Mucosa of descending colon (tissue), 3 donors: ENCODE data around the gene S100A13. TPM values are rescaled to one million over a fixed set of nuclear protein-coding genes. Genes with fewer than 3 reads are reported as not detected.

Experiments used
- ATAC-seq: fragments of 200-7000 bp; cut with Tn5 transposase; one replicate; pipeline ENCODE4 v1.9.1; 2020; ENCODE audit warnings: mild to moderate bottlenecking, moderate library complexity
- DNase-seq, 3 donors: peaks; one replicate each; pipeline ENCODE4 v3.0.0-alpha.2; 2020
- H3K36me3 ChIP-seq: fragments of 200-600 bp; one replicate; pipeline ENCODE4 v1.8.0; 2021; ENCODE audit warnings: low read depth, mild to moderate bottlenecking
- H3K4me1 ChIP-seq: fragments of 200-600 bp; one replicate; pipeline ENCODE4 v1.8.0; 2021; ENCODE audit warnings: low read depth, mild to moderate bottlenecking
- H3K4me3 ChIP-seq: fragments of 200-600 bp; one replicate; pipeline ENCODE4 v1.8.0; 2021; ENCODE audit warnings: mild to moderate bottlenecking
- H3K9me3 ChIP-seq: fragments of 200-600 bp; one replicate; pipeline ENCODE4 v1.8.0; 2021; ENCODE audit warnings: mild to moderate bottlenecking
- CTCF ChIP-seq: fragments of 200-600 bp; IDR thresholded peaks from one replicate; pipeline ENCODE4 v1.8.0; 2022; ENCODE audit warnings: antibody characterized with exemption, mild to moderate bottlenecking
- intact Hi-C, 2 donors: fragments of 100-400 bp; cut with DNase I in 1 of 2; cut with micrococcal nuclease in 1 of 2; formaldehyde crosslinking; loops; one replicate each; pipeline versions ENCODE4 v1.11.0 to v1.11.1; 2022; cut with DNase I, micrococcal nuclease
- total RNA-seq, 3 donors: library from RNA; stranded (reverse); fragmentation: NEBNext Ultra II Directional in 2 of 3; extraction: Animal tissue kit (Norgen Biotek cat#: 25700) in 2 of 3; gene quantifications; one replicate each; pipeline versions ENCODE4 v1.2.1 to v1.2.4, GENCODE V29; 2021 to 2023
- donor health status: DM: no; HTN: no; CAD: no; lungs with moderate emphysema.
- donor health status: DM: no; HTN: no; CAD: no.
- donor health status: DM: no; HTN: yes; CAD: no.

Gene S100A13
- total RNA-seq, 3 donors from 2014 or later = 42.3 to 102 (median 43.9) TPM

- H3K9me3 ChIP-seq = peaks cover 2% of the 10 kb centered on the region
- H3K4me1 ChIP-seq = peaks cover 30% of the 10 kb centered on the region
- ATAC-seq = no peak
- TF ChIP-seq CTCF = no peak
- DNase-seq = no peak
- no peaks in the 10 kb centered on the region for H3K36me3 ChIP-seq
- H3K4me3 ChIP-seq = no peak overlapping the region
- intact Hi-C loops = no loop called here
These were observed 56.4 kb downstream of the S100A13 start for GRCh38 chr1:153570874-153571273.

GRCh38 chr1:153569465-153569864 is 57.8 kb downstream of the S100A13 start:
- DNase-seq = no peak
- intact Hi-C loops = loop anchor here (2.0 to 5.0 kb wide), 3 partner anchors 37 to 59 kb away; no protein-coding TSS in a partner anchor
- Histone ChIP-seq H3K9me3 (no peaks in the 10 kb centered on the region), H3K36me3 (no peaks in the 10 kb centered on the region), H3K4me1 (peaks cover 37% of the 10 kb centered on the region), H3K4me3 (no peak overlapping the region)
- ATAC-seq = no peak
- TF ChIP-seq CTCF = no peak

Other genes starting within 250 kb of the S100A13 start
- 10 to 100 TPM in 2 of 3 donors, 1 to 10 TPM in 1; 3.4 to 90.6 (median 22.4) TPM for gene S100A8, start 236.4 kb downstream of the S100A13 start, total RNA-seq
- gene S100A7A, start 211.0 kb downstream of the S100A13 start, total RNA-seq = not detected
- not detected for gene S100A7, start 166.9 kb downstream of the S100A13 start, total RNA-seq
- 1,000 to 10,000 TPM; 1,327 to 1,659 (median 1,382) TPM for gene S100A6, start 91.5 kb downstream of the S100A13 start, total RNA-seq
- not detected for gene S100A5, start 86.6 kb downstream of the S100A13 start, total RNA-seq
- 100 to 1,000 TPM in 2 of 3 donors, 10 to 100 TPM in 1; 28.9 to 176 (median 141) TPM for gene S100A4, start 81.7 kb downstream of the S100A13 start, total RNA-seq
- 1 to 10 TPM in 1 of 3 donors, under 1 TPM in 1, not detected in 1; 0.85 to 2.2 TPM for gene S100A3, start 78.2 kb downstream of the S100A13 start, total RNA-seq
- gene S100A2, start 61.7 kb downstream of the S100A13 start, total RNA-seq = 1 to 10 TPM in 2 of 3 donors, not detected in 1; 1.3 to 1.9 TPM
- gene S100A16, start 14.4 kb downstream of the S100A13 start, total RNA-seq = 100 to 1,000 TPM in 2 of 3 donors, 10 to 100 TPM in 1; 79.9 to 156 (median 139) TPM
- gene S100A14, start 11.2 kb downstream of the S100A13 start, total RNA-seq = 100 to 1,000 TPM; 122 to 361 (median 325) TPM
- 1 to 10 TPM in 2 of 3 donors, under 1 TPM in 1; 0.20 to 5.6 (median 2.4) TPM for gene S100A1, start 929 bp upstream of the S100A13 start, total RNA-seq
- 10 to 100 TPM; 64.2 to 71.8 (median 71.6) TPM for gene CHTOP, start 6.6 kb upstream of the S100A13 start, total RNA-seq
- 10 to 100 TPM; 22.6 to 33.7 (median 25.4) TPM for gene SNAPIN, start 31.2 kb upstream of the S100A13 start, total RNA-seq
- 100 to 1,000 TPM in 1 of 3 donors, 10 to 100 TPM in 2; 78.4 to 126 (median 81.3) TPM for gene ILF2, start 43.5 kb upstream of the S100A13 start, total RNA-seq
- 10 to 100 TPM in 1 of 3 donors, 1 to 10 TPM in 2; 2.3 to 16.4 (median 6.0) TPM for gene NPR1, start 51.2 kb upstream of the S100A13 start, total RNA-seq
- gene INTS3, start 100.5 kb upstream of the S100A13 start, total RNA-seq = 10 to 100 TPM; 30.6 to 52.3 (median 36.1) TPM
- 10 to 100 TPM; 17.9 to 35.1 (median 22.9) TPM for gene SLC27A3, start 147.9 kb upstream of the S100A13 start, total RNA-seq